ENCODE measurements around the gene ANKMY1. TPM values are rescaled to one million over a fixed set of nuclear protein-coding genes. Genes with fewer than 3 reads are reported as not detected.
A peak's percentile ranks its signal among the peaks of the same experiment; 100 is the strongest.

Gene ANKMY1
- total and polyA plus RNA-seq, 2 of the 13 experiments (the other 11 are each of a cell fraction or from before 2014, with no cell fraction given) = 11.7 to 18.8 TPM

DNA sequence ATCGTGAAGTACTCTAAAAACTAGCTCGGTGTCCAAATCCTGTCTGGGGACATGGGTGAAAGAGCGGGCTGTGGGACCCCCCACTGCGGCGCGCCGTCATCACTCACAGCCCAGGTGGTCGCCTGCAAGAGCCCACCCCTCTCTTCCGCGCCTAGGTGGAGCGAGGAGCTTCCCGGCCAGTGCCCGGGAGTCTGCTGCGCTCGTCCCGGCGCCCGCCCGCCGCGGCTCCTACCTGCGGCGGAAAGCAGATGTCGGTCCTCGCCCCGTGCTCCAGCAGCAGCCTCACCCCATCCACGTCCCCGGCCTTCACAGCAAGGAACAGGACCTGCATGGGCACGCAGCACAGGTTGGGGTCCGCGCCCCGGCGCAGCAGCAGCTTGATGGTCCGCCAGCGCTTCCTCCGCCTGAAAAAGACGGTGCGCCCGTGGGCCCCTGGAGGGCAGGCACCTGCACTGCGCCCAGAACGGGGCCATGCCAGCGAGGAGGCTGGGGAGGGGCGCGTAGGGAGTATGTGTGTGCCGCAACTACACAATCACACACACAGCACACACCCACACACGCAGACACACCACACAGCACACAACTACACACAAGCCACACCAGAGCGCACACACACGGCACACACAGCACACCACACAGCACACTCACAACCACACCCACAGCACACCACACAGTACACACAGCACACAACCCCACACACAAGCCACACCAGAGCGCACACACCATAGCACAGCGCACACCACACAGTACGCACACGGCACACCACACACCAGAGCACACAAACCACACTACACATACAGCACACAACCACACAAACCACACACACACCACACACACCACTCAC, 37.4 kb downstream of the ANKMY1 start (continued):
- TF ChIP-seq, protein P1, sequence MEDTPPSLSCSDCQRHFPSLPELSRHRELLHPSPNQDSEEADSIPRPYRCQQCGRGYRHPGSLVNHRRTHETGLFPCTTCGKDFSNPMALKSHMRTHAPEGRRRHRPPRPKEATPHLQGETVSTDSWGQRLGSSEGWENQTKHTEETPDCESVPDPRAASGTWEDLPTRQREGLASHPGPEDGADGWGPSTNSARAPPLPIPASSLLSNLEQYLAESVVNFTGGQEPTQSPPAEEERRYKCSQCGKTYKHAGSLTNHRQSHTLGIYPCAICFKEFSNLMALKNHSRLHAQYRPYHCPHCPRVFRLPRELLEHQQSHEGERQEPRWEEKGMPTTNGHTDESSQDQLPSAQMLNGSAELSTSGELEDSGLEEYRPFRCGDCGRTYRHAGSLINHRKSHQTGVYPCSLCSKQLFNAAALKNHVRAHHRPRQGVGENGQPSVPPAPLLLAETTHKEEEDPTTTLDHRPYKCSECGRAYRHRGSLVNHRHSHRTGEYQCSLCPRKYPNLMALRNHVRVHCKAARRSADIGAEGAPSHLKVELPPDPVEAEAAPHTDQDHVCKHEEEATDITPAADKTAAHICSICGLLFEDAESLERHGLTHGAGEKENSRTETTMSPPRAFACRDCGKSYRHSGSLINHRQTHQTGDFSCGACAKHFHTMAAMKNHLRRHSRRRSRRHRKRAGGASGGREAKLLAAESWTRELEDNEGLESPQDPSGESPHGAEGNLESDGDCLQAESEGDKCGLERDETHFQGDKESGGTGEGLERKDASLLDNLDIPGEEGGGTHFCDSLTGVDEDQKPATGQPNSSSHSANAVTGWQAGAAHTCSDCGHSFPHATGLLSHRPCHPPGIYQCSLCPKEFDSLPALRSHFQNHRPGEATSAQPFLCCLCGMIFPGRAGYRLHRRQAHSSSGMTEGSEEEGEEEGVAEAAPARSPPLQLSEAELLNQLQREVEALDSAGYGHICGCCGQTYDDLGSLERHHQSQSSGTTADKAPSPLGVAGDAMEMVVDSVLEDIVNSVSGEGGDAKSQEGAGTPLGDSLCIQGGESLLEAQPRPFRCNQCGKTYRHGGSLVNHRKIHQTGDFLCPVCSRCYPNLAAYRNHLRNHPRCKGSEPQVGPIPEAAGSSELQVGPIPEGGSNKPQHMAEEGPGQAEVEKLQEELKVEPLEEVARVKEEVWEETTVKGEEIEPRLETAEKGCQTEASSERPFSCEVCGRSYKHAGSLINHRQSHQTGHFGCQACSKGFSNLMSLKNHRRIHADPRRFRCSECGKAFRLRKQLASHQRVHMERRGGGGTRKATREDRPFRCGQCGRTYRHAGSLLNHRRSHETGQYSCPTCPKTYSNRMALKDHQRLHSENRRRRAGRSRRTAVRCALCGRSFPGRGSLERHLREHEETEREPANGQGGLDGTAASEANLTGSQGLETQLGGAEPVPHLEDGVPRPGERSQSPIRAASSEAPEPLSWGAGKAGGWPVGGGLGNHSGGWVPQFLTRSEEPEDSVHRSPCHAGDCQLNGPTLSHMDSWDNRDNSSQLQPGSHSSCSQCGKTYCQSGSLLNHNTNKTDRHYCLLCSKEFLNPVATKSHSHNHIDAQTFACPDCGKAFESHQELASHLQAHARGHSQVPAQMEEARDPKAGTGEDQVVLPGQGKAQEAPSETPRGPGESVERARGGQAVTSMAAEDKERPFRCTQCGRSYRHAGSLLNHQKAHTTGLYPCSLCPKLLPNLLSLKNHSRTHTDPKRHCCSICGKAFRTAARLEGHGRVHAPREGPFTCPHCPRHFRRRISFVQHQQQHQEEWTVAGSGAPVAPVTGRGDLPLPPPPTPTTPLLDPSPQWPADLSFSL (CRISPR knock-in tag; IDR thresholded peaks at IDR 0.05) = peak; percentile 90
- TF ChIP-seq, protein P2, sequence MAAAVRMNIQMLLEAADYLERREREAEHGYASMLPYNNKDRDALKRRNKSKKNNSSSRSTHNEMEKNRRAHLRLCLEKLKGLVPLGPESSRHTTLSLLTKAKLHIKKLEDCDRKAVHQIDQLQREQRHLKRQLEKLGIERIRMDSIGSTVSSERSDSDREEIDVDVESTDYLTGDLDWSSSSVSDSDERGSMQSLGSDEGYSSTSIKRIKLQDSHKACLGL (CRISPR knock-in tag; IDR thresholded peaks at IDR 0.05) = peak; percentile 39; the same call in 1 of the 2 replicates
- TF ChIP-seq, protein P3, sequence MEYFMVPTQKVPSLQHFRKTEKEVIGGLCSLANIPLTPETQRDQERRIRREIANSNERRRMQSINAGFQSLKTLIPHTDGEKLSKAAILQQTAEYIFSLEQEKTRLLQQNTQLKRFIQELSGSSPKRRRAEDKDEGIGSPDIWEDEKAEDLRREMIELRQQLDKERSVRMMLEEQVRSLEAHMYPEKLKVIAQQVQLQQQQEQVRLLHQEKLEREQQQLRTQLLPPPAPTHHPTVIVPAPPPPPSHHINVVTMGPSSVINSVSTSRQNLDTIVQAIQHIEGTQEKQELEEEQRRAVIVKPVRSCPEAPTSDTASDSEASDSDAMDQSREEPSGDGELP (IDR thresholded peaks at IDR 0.05; ENCODE audit: borderline replicate concordance, low read depth) = no peak
- TF ChIP-seq SETDB1 (CRISPR knock-in tag; IDR thresholded peaks at IDR 0.05; ENCODE audit: borderline replicate concordance) (no peak), MYC (CRISPR knock-in tag; IDR thresholded peaks at IDR 0.05; ENCODE audit: borderline replicate concordance) (no peak), MTA1 (CRISPR knock-in tag; IDR thresholded peaks at IDR 0.05; ENCODE audit: borderline replicate concordance) (0 out of 2 replicates have a peak, but pooled peaks have one; percentile 16), CCAR2 (optimal IDR thresholded peaks at IDR 0.05; ENCODE audit: low read depth, low read length) (no peak), CHCHD3 (CRISPR knock-in tag; IDR thresholded peaks at IDR 0.05) (no peak)
- TF ChIP-seq, protein P4, sequence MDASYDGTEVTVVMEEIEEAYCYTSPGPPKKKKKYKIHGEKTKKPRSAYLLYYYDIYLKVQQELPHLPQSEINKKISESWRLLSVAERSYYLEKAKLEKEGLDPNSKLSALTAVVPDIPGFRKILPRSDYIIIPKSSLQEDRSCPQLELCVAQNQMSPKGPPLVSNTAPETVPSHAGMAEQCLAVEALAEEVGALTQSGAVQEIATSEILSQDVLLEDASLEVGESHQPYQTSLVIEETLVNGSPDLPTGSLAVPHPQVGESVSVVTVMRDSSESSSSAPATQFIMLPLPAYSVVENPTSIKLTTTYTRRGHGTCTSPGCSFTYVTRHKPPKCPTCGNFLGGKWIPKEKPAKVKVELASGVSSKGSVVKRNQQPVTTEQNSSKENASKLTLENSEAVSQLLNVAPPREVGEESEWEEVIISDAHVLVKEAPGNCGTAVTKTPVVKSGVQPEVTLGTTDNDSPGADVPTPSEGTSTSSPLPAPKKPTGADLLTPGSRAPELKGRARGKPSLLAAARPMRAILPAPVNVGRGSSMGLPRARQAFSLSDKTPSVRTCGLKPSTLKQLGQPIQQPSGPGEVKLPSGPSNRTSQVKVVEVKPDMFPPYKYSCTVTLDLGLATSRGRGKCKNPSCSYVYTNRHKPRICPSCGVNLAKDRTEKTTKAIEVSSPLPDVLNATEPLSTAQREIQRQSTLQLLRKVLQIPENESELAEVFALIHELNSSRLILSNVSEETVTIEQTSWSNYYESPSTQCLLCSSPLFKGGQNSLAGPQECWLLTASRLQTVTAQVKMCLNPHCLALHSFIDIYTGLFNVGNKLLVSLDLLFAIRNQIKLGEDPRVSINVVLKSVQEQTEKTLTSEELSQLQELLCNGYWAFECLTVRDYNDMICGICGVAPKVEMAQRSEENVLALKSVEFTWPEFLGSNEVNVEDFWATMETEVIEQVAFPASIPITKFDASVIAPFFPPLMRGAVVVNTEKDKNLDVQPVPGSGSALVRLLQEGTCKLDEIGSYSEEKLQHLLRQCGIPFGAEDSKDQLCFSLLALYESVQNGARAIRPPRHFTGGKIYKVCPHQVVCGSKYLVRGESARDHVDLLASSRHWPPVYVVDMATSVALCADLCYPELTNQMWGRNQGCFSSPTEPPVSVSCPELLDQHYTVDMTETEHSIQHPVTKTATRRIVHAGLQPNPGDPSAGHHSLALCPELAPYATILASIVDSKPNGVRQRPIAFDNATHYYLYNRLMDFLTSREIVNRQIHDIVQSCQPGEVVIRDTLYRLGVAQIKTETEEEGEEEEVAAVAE (CRISPR knock-in tag; IDR thresholded peaks at IDR 0.05; ENCODE audit: borderline replicate concordance) = no peak
- TF ChIP-seq, protein P5, sequence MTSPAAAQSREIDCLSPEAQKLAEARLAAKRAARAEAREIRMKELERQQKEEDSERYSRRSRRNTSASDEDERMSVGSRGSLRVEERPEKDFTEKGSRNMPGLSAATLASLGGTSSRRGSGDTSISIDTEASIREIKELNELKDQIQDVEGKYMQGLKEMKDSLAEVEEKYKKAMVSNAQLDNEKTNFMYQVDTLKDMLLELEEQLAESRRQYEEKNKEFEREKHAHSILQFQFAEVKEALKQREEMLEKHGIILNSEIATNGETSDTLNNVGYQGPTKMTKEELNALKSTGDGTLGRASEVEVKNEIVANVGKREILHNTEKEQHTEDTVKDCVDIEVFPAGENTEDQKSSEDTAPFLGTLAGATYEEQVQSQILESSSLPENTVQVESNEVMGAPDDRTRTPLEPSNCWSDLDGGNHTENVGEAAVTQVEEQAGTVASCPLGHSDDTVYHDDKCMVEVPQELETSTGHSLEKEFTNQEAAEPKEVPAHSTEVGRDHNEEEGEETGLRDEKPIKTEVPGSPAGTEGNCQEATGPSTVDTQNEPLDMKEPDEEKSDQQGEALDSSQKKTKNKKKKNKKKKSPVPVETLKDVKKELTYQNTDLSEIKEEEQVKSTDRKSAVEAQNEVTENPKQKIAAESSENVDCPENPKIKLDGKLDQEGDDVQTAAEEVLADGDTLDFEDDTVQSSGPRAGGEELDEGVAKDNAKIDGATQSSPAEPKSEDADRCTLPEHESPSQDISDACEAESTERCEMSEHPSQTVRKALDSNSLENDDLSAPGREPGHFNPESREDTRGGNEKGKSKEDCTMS (CRISPR knock-in tag; conservative IDR thresholded peaks at IDR 0.05) = no peak

Measured in HepG2 (cell line).